ENCODE results near the gene TPT1.

DNA sequence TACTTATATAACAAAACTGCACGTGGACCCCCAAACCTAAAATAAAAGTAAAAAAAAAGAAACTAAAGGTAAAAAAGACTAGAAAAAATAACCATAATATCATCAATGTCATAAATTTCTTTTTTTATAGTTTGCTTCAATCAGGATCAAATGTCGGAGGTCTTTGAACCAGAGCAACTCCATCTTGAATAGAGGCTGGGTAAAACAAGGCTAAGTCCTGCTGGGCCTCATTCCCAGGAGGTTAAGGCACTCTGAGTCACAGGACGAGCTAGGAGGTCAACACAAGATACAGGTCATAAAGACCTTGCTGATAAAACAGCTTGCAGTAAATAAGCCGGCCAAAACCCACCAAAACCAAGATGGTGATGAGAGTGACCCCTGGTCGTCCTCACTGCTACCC lies 24.0 kb downstream of the TPT1 start:
- no peak for TF ChIP-seq RCOR1 (IDR thresholded peaks at IDR 0.05; ENCODE audit: borderline replicate concordance in 1 of 2, low read depth in 2 of 2, low read length in 2 of 2)
- TF ChIP-seq, protein P1, sequence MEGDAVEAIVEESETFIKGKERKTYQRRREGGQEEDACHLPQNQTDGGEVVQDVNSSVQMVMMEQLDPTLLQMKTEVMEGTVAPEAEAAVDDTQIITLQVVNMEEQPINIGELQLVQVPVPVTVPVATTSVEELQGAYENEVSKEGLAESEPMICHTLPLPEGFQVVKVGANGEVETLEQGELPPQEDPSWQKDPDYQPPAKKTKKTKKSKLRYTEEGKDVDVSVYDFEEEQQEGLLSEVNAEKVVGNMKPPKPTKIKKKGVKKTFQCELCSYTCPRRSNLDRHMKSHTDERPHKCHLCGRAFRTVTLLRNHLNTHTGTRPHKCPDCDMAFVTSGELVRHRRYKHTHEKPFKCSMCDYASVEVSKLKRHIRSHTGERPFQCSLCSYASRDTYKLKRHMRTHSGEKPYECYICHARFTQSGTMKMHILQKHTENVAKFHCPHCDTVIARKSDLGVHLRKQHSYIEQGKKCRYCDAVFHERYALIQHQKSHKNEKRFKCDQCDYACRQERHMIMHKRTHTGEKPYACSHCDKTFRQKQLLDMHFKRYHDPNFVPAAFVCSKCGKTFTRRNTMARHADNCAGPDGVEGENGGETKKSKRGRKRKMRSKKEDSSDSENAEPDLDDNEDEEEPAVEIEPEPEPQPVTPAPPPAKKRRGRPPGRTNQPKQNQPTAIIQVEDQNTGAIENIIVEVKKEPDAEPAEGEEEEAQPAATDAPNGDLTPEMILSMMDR (IDR thresholded peaks at IDR 0.05 in 2 of 3, conservative IDR thresholded peaks at IDR 0.05 in 1 of 3; ENCODE audit: insufficient read depth in 2 of 3, low read depth in 1 of 3, low read length in 3 of 3): no peak
- no peak for TF ChIP-seq GTF2A2 (tag; IDR thresholded peaks at IDR 0.05)
- TF ChIP-seq ZBTB33 (CRISPR knock-in tag; IDR thresholded peaks at IDR 0.05): no peak
